Activated CD8-positive, alpha-beta memory T cell treated with anti-CD3 and anti-CD28 coated beads, Interleukin-2, amount 50 U/mL, for 1 hour (primary cell): ENCODE measurements around the gene NAGK.
"Not testable (repeated sequence)": the region's sequence is repeated elsewhere in the genome, so short reads cannot be mapped to it uniquely, and the experiment has no call there.

Source experiments
- DNase-seq: peaks from one replicate; pipeline ENCODE4 v3.0.0-alpha.2; 2020; ENCODE audit errors: extremely low read depth

Gene NAGK

GRCh38 chr2:71069376-71069775 lies 928 bp downstream of the NAGK start:
- no peak for DNase-seq

- no peak for DNase-seq
These were observed 2.0 kb downstream of the NAGK start for GRCh38 chr2:71070294-71071093.

GRCh38 chr2:71071681-71072398 lies 3.4 kb downstream of the NAGK start:
- DNase-seq, result no peak

- no peak for DNase-seq
These were observed 4.0 kb downstream of the NAGK start for GRCh38 chr2:71072492-71072891.

GRCh38 chr2:71073475-71073874 lies 5.0 kb downstream of the NAGK start:
- DNase-seq, result no peak

GRCh38 chr2:71074893-71075395 lies 6.5 kb downstream of the NAGK start:
- DNase-seq, result no peak

GRCh38 chr2:71078624-71079023 lies 10.2 kb downstream of the NAGK start:
- DNase-seq, result no peak

- no peak for DNase-seq
These were observed 14.2 kb downstream of the NAGK start for GRCh38 chr2:71082402-71083252.

- not testable (repeated sequence) for DNase-seq
These were observed 14.8 kb downstream of the NAGK start for GRCh38 chr2:71083297-71083696.

GRCh38 chr2:71083752-71084312 lies 15.4 kb downstream of the NAGK start:
- not testable (repeated sequence) for DNase-seq

GRCh38 chr2:71085325-71086003 lies 17.0 kb downstream of the NAGK start:
- DNase-seq, result not testable (repeated sequence)

- DNase-seq, result not testable (repeated sequence)
These were observed 21.0 kb downstream of the NAGK start for GRCh38 chr2:71089475-71089874.

GRCh38 chr2:71091808-71092207 lies 23.4 kb downstream of the NAGK start:
- DNase-seq, result not testable (repeated sequence)

GRCh38 chr2:71092491-71093260 lies 24.2 kb downstream of the NAGK start:
- DNase-seq, result not testable (repeated sequence)

- no peak for DNase-seq
These were observed 31.9 kb downstream of the NAGK start for GRCh38 chr2:71100195-71100964.

GRCh38 chr2:71101656-71102055 lies 33.2 kb downstream of the NAGK start:
- no peak for DNase-seq

- DNase-seq, result no peak
These were observed 34.7 kb downstream of the NAGK start for GRCh38 chr2:71102981-71103681.

GRCh38 chr2:71103809-71104208 lies 35.4 kb downstream of the NAGK start:
- DNase-seq, result no peak

- not testable (repeated sequence) for DNase-seq
These were observed 38.0 kb downstream of the NAGK start for GRCh38 chr2:71106463-71106862.
